GM12874 (cell line): ENCODE measurements around the gene TTLL11.

Source experiments
- CTCF ChIP-seq: IDR thresholded peaks from 2 replicates; pipeline ENCODE4 v1.5.1; 2011; ENCODE audit warnings: low read depth, mild to moderate bottlenecking, control low read depth, low read length, moderate library complexity; ENCODE audit not compliant: insufficient read depth

Gene TTLL11

GRCh38 chr9:121778252-121779225, 314.6 kb downstream of the TTLL11 start:
- TF ChIP-seq CTCF, result no peak

GRCh38 chr9:121776739-121777637, 316.1 kb downstream of the TTLL11 start:
- TF ChIP-seq CTCF, result no peak

- TF ChIP-seq CTCF, result no peak
Measured at GRCh38 chr9:121776001-121776738, 316.9 kb downstream of the TTLL11 start.

- TF ChIP-seq CTCF, result no peak
Measured at GRCh38 chr9:121774715-121775613, 318.1 kb downstream of the TTLL11 start.

GRCh38 chr9:121773954-121774714, 319.0 kb downstream of the TTLL11 start:
- no peak for TF ChIP-seq CTCF

GRCh38 chr9:121773286-121773953, 319.7 kb downstream of the TTLL11 start:
- no peak for TF ChIP-seq CTCF
